Mammary epithelial cell (primary cell): ENCODE data around the gene SRRM4.

Experiments
- CTCF ChIP-seq, 2 donors: IDR thresholded peaks in 1 of 2; conservative IDR thresholded peaks in 1 of 2; 2 replicates each; pipeline ENCODE4 v1.5.1; 2011 to 2012; ENCODE audit warnings: inconsistent platforms in 2 of 2, low read length in 2 of 2, mild to moderate bottlenecking in 2 of 2, control low read depth in 1 of 2, low read depth in 1 of 2; ENCODE audit not compliant: insufficient read depth in 1 of 2; ENCODE audit errors: extremely low read depth in 1 of 2
- EZH2 ChIP-seq: IDR thresholded peaks from 2 replicates; pipeline ENCODE4 v1.6.1; 2012; ENCODE audit warnings: low read length, inconsistent platforms, borderline replicate concordance

DNA sequence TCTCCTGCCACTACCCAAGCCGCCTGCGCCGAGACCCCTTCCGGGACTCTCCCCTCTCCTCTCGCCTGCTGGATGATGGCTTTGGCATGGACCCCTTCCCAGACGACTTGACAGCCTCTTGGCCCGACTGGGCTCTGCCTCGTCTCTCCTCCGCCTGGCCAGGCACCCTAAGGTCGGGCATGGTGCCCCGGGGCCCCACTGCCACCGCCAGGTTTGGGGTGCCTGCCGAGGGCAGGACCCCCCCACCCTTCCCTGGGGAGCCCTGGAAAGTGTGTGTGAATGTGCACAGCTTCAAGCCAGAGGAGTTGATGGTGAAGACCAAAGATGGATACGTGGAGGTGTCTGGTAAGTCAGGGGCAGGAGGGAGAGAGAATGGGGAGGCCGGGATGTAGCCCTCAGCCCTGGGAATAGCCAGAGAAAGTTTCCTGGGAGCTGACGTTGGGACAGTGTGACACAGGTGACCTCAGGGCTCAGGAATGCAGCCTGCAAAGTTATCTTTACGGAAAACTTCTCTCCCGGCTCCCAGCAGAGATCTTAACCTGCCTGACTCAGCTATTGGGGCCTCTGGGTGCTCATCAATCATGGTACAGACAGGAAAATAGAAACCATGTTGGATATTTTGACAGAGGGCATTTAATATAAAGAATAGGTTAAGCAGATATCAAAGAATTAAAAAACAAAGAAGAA lies 198.1 kb downstream of the SRRM4 start:
- TF ChIP-seq CTCF (conservative IDR thresholded peaks at IDR 0.05 in 1 of 2, IDR thresholded peaks at IDR 0.05 in 1 of 2; ENCODE audit: extremely low read depth in 1 of 2, insufficient read depth in 1 of 2, low read depth in 1 of 2, low read length in 2 of 2) (no peak), EZH2 (no peak)
